Activated CD4-positive, alpha-beta T cell treated with anti-CD3 and anti-CD28 coated beads for 48 hours (primary cell): ENCODE data around the gene PEX5.
"Not testable (repeated sequence)": the region's sequence is repeated elsewhere in the genome, so short reads cannot be mapped to it uniquely, and the experiment has no call there.

Source experiments
- DNase-seq: peaks from one replicate; pipeline ENCODE4 v3.0.0-alpha.2; 2020

PEX5 gene

DNA sequence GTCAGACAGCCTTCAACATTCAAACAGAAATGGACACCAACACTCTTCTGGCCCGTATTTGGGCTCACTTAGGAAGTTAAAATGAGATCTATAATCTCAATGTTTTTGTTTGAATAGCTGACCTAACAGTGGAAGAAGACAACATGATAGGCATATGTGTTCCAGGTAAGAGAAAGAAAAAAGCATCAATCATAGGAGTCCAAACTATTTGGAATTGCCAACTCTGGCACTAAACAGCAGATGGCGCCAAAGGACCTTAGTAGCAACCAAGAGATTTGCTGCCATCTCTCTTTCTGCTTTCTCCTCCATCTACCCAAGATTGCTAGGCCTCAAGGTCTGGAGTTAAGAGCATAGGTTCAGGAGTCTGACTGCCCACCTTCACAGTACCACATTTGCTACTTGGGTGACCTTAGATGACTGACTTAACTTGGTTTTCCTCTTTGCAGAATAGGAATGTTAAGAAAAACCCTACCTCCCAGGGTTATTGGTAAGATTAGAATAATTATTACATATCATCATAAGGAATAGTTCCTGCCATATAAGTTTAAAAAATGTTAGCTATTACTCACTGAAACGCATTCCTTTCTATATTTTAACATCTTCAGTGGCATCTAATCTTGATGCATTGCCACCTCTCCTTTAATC is 30.2 kb downstream of the PEX5 start:
- peak; percentile 78 for DNase-seq

DNA sequence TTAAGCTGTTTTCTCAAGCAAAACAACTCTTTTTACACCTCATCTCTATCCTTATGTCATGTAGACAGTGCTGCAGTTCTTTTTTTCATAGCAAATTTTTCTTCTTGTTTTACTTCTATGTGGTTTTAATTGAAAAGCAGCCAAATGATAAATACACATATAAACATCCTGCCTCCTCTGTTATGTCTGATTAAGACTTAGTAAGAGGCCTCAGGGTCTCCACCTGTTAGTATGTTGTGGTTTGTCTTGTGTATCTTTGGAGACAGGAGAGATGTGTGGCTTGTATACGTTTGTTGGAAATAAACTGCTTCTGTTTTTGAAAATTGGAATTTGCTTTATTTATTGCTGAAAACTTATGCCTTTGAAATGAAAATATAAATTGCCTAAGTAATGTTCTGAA is 32.0 kb downstream of the PEX5 start:
- DNase-seq: no peak

DNA sequence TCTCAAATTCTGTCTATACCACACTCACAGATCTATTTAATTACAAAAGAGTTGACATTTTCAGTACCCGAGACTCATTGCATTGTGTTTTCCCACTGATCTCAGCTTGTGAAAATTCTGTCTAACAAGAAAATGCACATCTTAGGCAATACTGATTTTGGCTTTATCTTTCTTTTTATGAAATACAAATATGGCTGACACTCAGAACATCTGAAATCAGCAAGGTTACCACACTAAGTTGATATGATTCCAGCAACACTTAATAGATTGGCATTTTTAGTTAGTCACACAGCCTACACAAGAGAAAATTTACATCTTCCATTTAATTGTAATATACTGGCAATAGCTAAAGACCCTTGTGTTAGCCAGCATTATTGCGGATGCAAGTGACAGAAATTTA is 40.3 kb downstream of the PEX5 start:
- no peak for DNase-seq

DNA sequence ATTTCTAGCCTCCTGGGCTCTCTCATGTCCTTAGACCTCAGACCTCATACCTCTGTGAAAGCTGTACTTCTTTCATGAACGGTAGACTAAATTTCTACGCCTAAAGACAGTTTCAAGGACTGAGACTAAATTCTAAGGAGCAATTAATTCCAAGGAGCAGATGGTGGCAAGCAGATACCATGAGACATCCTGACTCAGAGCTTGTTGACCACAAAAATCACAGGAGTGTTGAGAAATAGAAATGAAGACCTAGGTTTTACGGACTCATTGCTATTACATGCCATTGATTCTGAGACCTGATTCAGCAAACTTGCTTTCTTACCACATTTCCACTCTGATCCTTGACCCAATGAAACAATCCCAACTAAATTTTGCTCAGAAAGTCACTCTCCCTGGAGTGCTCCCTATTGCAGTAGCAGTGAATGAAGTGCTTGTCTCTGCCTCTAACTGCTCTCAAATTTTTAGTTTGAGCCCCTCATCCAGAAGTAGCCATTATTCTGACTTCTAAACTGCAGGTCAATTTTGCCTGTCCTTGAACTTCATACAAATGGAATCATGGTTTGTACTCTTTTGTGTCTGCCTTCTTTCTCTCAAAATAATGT is 52.0 kb downstream of the PEX5 start:
- DNase-seq: no peak

DNA sequence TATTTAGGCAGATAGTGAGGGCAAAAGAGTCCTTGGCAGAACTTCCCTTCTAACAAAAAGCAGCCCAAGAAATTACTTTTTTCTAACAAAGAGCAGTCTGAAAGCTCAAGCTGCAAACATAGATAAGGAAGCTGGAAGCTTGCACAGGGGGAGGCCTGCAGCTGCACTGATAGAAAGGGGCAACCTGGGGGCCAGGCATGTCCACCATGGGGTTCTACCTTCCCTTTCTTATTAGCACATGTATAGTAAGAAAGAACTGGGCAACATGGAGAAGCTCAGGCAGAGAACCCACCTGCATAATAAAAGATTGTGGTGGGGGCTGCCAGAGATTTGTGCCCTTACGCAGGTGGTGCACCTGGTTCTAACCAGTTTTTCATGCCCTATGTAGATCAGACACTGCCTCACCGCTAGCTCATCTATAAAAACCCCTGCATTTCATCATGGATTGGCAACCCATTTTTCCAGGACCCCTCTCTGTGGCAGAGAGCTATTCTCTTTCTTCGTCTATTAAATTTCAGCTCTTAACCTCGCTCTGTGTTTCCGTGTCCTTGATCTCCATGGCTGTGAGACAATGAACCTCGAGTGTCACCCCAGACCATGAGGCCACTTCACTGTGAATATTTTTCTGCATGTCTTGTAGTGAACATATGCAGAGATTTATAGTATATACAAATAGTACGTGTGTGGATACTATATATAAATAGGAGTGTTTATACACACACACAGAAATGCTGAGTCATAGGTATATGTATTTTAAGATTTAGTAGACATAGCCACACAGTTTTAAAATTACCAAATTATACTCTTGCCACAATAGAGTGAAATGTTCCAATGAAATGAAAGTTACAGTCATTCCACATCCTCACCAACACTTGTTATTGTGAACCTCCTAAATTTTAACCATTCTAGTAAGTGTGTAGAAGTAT is 53.0 kb downstream of the PEX5 start:
- DNase-seq: no peak

DNA sequence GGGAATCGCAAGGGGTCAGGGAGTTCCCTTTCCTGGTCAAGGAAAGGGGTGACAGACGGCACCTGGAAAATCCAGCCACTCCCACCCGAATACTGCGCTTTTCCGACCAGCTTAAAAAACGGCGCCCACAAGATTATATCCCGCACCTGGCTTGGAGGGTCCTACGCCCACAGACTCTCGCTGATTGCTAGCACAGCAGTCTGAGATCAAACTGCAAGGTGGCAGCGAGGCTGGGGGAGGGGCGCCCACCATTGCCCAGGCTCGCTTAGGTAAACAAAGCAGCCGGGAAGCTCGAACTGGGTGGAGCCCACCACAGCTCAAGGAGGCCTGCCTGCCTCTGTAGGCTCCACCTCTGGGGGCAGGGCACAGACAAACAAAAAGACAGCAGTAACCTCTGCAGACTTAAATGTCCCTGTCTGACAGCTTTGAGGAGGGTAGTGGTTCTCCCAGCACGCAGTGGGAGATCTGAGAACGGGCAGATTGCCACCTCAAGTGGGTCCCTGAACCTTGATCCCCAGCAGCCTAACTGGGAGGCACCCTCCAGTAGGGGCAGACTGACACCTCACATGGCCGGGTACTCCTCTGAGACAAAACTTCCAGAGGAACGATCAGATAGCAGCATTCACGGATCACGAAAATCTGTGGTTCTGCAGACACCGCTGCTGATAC is 62.0 kb downstream of the PEX5 start:
- not testable (repeated sequence) for DNase-seq

DNA sequence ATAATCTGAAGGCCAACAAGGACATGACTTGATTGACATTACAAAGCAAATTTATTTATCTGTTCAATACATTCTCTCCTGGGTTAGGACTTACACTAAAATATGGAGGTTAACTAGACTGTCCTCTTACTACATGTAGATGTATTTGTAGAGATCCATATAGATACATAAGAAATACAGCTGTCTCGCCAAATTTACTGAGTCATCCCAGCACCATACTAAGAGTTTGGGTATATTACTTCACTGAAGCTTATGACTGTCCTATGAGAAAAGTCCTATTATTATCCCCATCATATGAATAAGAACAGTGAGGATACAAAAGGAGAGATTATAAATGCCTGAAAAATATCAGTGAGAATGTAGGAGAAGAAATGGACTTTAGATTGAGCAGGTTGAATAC is 69.6 kb downstream of the PEX5 start:
- DNase-seq: no peak
